Measurements from ENCODE around the gene ABTB2.

ABTB2 gene

GRCh38 chr11:34339149-34340064, 18.4 kb downstream of the ABTB2 start:
- ChIA-PET POLR2A (no interaction called here), CTCF (interaction anchor here (1.2 kb wide), 1 partner anchor 17 kb away, joined by 3 read pairs; no protein-coding TSS in a partner anchor)
- TF ChIP-seq PKNOX1 (IDR thresholded peaks at IDR 0.05) (no peak), L3MBTL2 (conservative IDR thresholded peaks at IDR 0.05) (no peak), SP1 (IDR thresholded peaks at IDR 0.05) (no peak), ARNT (IDR thresholded peaks at IDR 0.05) (no peak), BHLHE40 (IDR thresholded peaks at IDR 0.05; ENCODE audit: borderline replicate concordance) (no peak), FOXK2 (IDR thresholded peaks at IDR 0.05) (no peak), CTBP1 (IDR thresholded peaks at IDR 0.05; ENCODE audit: borderline replicate concordance) (no peak), ELF4 (IDR thresholded peaks at IDR 0.05) (no peak), TARDBP (IDR thresholded peaks at IDR 0.05) (no peak), FOXM1 (IDR thresholded peaks at IDR 0.05; ENCODE audit: borderline replicate concordance) (no peak), ZNF384 (IDR thresholded peaks at IDR 0.05) (no peak), NFRKB (IDR thresholded peaks at IDR 0.05) (no peak), SUZ12 (IDR thresholded peaks at IDR 0.05) (no peak)
- DNase-seq (ENCODE audit: extremely low spot score) = no peak

GRCh38 chr11:34337016-34337415, 20.8 kb downstream of the ABTB2 start:
- CTCF ChIA-PET = interaction anchor here (0.6 kb wide), 1 partner anchor 504 kb away, joined by 3 read pairs; no protein-coding TSS in a partner anchor
- POLR2A ChIA-PET = no interaction called here
- TF ChIP-seq NFRKB (IDR thresholded peaks at IDR 0.05) (no peak), FOXK2 (IDR thresholded peaks at IDR 0.05) (no peak), TARDBP (IDR thresholded peaks at IDR 0.05) (no peak), ELF4 (IDR thresholded peaks at IDR 0.05) (no peak), ZNF384 (IDR thresholded peaks at IDR 0.05) (no peak), CTBP1 (IDR thresholded peaks at IDR 0.05; ENCODE audit: borderline replicate concordance) (no peak), SP1 (IDR thresholded peaks at IDR 0.05) (no peak), FOXA1 (IDR thresholded peaks at IDR 0.05) (no peak), SUZ12 (IDR thresholded peaks at IDR 0.05) (no peak), LEF1 (IDR thresholded peaks at IDR 0.05; ENCODE audit: borderline replicate concordance) (no peak), BHLHE40 (IDR thresholded peaks at IDR 0.05; ENCODE audit: borderline replicate concordance) (no peak), PKNOX1 (IDR thresholded peaks at IDR 0.05) (no peak), HDGF (IDR thresholded peaks at IDR 0.05; ENCODE audit: borderline replicate concordance) (no peak), L3MBTL2 (conservative IDR thresholded peaks at IDR 0.05) (no peak), FOXM1 (IDR thresholded peaks at IDR 0.05; ENCODE audit: borderline replicate concordance) (no peak)
- no peak for DNase-seq (ENCODE audit: extremely low spot score)

GRCh38 chr11:34335801-34336200, 22.0 kb downstream of the ABTB2 start:
- ChIA-PET POLR2A (no interaction called here), CTCF (no interaction called here)
- DNase-seq (ENCODE audit: extremely low spot score) = no peak
- no peak for TF ChIP-seq FOXA1 (IDR thresholded peaks at IDR 0.05)
- TF ChIP-seq ZNF384 (IDR thresholded peaks at IDR 0.05) = no peak
- no peak for TF ChIP-seq LEF1 (IDR thresholded peaks at IDR 0.05; ENCODE audit: borderline replicate concordance)
- TF ChIP-seq HDGF (IDR thresholded peaks at IDR 0.05; ENCODE audit: borderline replicate concordance) = no peak
- no peak for TF ChIP-seq CTBP1 (IDR thresholded peaks at IDR 0.05; ENCODE audit: borderline replicate concordance)
- TF ChIP-seq FOXM1 (IDR thresholded peaks at IDR 0.05; ENCODE audit: borderline replicate concordance) = no peak
- TF ChIP-seq L3MBTL2 (conservative IDR thresholded peaks at IDR 0.05) = no peak
- TF ChIP-seq BHLHE40 (IDR thresholded peaks at IDR 0.05; ENCODE audit: borderline replicate concordance) = no peak
- no peak for TF ChIP-seq ELF4 (IDR thresholded peaks at IDR 0.05)
- no peak for TF ChIP-seq TARDBP (IDR thresholded peaks at IDR 0.05)
- TF ChIP-seq PKNOX1 (IDR thresholded peaks at IDR 0.05) = no peak
- TF ChIP-seq SUZ12 (IDR thresholded peaks at IDR 0.05) = no peak
- no peak for TF ChIP-seq NFRKB (IDR thresholded peaks at IDR 0.05)
- TF ChIP-seq FOXK2 (IDR thresholded peaks at IDR 0.05) = no peak
- no peak for TF ChIP-seq SP1 (IDR thresholded peaks at IDR 0.05)
- TF ChIP-seq ARNT (IDR thresholded peaks at IDR 0.05) = no peak

- no peak for DNase-seq (ENCODE audit: extremely low spot score)
- TF ChIP-seq ARNT (IDR thresholded peaks at IDR 0.05) (no peak), BHLHE40 (IDR thresholded peaks at IDR 0.05; ENCODE audit: borderline replicate concordance) (no peak), HDGF (IDR thresholded peaks at IDR 0.05; ENCODE audit: borderline replicate concordance) (no peak), SP1 (IDR thresholded peaks at IDR 0.05) (no peak), TARDBP (IDR thresholded peaks at IDR 0.05) (no peak), FOXK2 (IDR thresholded peaks at IDR 0.05) (no peak), PKNOX1 (IDR thresholded peaks at IDR 0.05) (no peak), FOXA1 (IDR thresholded peaks at IDR 0.05) (no peak), ELF4 (IDR thresholded peaks at IDR 0.05) (no peak), NFRKB (IDR thresholded peaks at IDR 0.05) (no peak), FOXM1 (IDR thresholded peaks at IDR 0.05; ENCODE audit: borderline replicate concordance) (no peak), L3MBTL2 (conservative IDR thresholded peaks at IDR 0.05) (no peak)
- CTCF ChIA-PET = no interaction called here
- POLR2A ChIA-PET = no interaction called here
These were observed 22.5 kb downstream of the ABTB2 start for GRCh38 chr11:34335331-34335730.

GRCh38 chr11:34333787-34334186, 24.0 kb downstream of the ABTB2 start:
- TF ChIP-seq SP1 (IDR thresholded peaks at IDR 0.05) (no peak), ARNT (IDR thresholded peaks at IDR 0.05) (no peak), FOXA1 (IDR thresholded peaks at IDR 0.05) (no peak), LEF1 (IDR thresholded peaks at IDR 0.05; ENCODE audit: borderline replicate concordance) (no peak), PKNOX1 (IDR thresholded peaks at IDR 0.05) (no peak), BHLHE40 (IDR thresholded peaks at IDR 0.05; ENCODE audit: borderline replicate concordance) (no peak), TARDBP (IDR thresholded peaks at IDR 0.05) (no peak), ZNF384 (IDR thresholded peaks at IDR 0.05) (no peak), FOXK2 (IDR thresholded peaks at IDR 0.05) (no peak), ELF4 (IDR thresholded peaks at IDR 0.05) (no peak), NFRKB (IDR thresholded peaks at IDR 0.05) (no peak), SUZ12 (IDR thresholded peaks at IDR 0.05) (no peak), CTBP1 (IDR thresholded peaks at IDR 0.05; ENCODE audit: borderline replicate concordance) (no peak), L3MBTL2 (conservative IDR thresholded peaks at IDR 0.05) (no peak), HDGF (IDR thresholded peaks at IDR 0.05; ENCODE audit: borderline replicate concordance) (no peak), FOXM1 (IDR thresholded peaks at IDR 0.05; ENCODE audit: borderline replicate concordance) (no peak)
- ChIA-PET CTCF (no interaction called here), POLR2A (no interaction called here)
- DNase-seq (ENCODE audit: extremely low spot score) = no peak

All from HEK293T (cell line).